CD4-positive, alpha-beta T cell treated with Interferon gamma for 1 hour (primary cell): ENCODE results near the gene SIMC1.
A peak's percentile ranks its signal among the peaks of the same experiment; 100 is the strongest.
"Not testable (repeated sequence)": the region's sequence is repeated elsewhere in the genome, so short reads cannot be mapped to it uniquely, and the experiment has no call there.

Source experiments
- DNase-seq: peaks from one replicate; pipeline ENCODE4 v3.0.0-alpha.2; 2020

The SIMC1 gene

GRCh38 chr5:176237971-176238644, at the start of gene SIMC1:
TSS of gene SIMC1 (plus strand) at chr5:176238424. CDS start at chr5:176238509, 85 bp downstream.
- DNase-seq, result peak; percentile 57

DNA sequence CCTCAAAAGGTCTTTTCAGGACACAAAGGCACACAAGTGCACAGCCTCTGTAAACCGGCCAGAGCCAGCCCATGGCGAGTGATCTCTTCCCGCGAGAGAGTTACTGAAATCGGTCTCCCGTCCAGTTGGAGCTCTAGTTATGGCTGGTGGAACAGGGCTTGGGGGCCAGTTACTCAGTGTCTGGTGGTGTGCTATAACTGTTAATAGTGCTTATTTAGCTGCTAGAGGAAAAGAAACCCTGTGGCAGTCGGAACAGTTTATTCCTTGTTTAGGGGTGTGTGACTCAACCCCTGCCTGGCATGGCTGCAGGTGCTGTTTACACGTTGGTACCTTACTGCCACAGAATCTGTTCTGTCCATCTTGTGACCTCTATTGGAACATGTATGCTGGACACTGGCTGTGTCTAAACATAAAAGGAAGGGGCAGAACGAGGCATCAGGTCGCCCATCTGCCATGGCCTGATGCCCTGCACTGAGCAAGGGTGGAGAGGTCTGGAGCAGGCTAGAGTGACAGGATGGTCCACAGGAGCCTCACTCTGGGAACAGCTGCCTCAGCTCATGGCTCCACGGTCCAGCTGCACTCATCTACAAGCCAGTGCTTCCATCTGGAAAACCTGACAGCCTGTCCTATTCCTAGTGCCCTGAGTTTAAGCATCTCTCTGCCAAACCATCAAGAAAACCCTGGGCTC, 49.6 kb upstream of the SIMC1 start:
- no peak for DNase-seq

DNA sequence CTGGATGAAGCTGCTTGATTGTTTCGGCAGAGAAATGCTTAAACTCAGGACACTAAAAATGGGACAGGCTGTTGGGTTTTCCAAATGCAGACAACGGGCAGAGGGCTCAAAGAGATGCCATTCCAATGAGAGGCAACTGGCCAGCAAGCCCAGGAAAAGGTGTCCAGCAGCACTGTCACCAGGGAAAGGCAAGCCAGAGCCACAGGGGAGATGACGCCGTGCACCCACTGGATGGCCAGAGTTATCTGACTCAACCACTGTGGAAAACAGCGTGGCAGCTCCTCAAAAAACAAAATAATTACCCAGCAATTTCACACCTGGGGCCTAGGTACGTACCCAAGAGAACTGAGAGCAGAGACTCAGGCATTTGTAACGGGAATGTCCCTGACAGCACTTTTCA, 48.4 kb upstream of the SIMC1 start:
- no peak for DNase-seq

DNA sequence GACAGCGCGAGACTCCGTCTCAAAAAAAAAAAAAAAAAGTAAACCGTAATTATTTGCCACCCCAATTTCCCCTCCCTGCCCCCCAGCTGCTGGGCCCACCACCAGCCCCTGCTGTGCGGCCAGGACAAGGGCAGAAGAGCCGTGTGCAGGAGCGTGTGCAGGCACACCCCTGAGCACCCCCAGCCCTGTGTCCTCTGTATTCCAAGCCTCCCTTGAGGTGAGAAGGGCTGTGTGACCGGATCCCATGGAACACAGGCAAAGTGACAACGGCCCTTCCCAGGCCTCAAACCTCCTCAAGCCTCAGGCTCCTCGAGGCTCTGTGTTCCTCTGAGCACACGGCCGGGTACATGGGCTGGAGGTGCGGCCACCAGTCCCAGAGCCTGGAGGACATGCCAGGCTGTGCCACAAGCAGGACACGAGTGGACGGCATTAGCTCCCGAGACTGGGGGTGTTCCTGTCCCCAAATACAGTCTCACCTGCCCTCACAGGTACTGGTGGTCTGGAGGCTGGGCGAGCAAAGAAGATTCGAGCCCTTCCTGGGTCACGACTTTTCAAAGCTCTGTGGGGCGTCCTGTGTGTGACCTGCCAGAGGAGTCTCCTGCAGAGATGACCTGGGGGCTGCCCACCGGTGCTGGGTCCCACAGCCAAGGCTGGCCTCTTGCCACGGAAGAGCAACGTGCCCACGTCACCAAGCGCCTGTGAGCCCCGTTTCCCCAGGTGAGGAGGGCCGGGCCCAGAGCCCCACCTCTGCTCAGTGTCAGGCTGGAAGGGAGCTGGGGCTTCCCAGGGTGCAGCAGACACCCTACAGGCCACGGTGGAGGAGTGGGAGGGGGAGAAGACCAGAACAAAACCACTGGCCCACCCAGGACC, 47.1 kb upstream of the SIMC1 start:
- DNase-seq, result no peak

GRCh38 chr5:176192094-176192721, 46.0 kb upstream of the SIMC1 start:
- no peak for DNase-seq

GRCh38 chr5:176192722-176193117, 45.5 kb upstream of the SIMC1 start:
- not testable (repeated sequence) for DNase-seq

DNA sequence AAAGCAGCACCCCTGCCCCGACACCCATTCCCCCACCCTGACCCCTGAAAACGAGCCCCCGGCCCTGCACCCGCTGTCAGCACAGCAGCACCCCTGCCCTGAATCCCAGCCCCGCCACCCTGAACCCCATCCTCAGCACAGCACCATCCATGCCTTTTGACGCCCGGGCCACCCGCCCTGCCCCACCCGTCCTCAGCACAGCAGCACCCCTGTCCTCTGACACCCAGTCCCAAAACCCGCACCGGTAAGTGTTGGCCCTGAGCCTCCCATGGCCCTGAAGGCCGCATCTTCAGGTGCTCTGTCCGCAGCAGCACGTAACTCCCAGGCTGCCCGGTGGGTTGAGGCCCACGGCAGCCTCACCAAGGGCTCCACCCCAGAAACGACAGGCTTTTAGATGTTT, 44.6 kb upstream of the SIMC1 start:
- DNase-seq, result not testable (repeated sequence)

DNA sequence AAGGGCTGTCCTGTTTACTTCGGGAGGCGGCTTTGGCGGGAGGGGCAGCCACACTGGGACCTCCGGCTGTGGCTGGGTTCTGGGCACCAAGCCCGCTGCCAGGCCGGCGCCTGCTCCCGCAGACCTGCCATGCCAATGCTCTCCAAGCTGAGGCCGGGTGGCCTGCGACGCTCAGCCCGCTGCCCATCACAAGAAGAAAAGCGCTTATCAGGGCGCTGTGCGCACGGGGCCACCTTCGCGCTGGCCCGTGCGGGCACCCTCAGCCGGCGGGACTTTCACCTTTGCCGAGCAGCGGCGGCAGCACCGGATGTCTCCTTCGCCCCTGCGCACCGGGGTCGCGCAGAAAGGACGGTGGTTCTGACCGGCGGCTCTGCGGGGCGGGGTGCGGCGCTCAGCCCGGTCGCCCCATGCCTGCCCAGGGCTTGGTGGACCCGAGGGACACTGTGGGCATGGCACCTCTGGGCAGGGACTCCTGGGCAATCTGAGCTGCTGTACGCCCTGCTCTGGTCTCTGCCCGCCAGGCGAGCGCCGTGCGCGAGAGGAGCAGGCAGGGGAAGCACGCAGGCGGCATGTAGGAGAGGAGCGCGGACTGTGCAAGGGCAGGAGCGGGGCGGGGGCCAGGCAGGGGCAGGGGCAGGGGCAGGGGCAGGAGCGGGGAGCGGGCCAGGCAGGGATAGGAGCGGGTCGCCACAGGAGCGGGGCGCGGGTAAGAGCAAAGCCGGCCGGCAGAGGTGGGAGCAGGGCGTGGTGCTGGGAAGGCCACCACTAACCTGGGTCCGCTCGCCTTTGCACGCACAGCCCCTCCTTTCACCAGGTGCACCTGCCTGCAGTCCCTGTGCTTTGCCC, 43.8 kb upstream of the SIMC1 start:
- DNase-seq, result not testable (repeated sequence)

DNA sequence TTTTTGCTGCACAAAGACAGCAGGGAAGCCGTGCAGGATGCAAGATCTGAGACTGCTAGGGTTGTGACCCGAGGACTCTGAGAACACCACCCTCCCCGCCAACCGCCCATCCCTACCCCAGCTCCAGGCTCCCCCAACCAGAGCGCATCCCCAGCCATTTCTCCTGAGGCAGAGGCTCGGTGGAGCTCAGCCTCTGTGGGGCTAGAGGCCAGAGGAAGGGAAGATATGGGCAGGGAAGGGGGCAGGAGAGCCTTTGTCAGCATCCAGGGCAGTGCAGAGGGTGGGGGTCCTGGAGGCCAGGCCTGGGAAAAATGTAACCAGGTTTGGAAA, 43.2 kb upstream of the SIMC1 start:
- not testable (repeated sequence) for DNase-seq

DNA sequence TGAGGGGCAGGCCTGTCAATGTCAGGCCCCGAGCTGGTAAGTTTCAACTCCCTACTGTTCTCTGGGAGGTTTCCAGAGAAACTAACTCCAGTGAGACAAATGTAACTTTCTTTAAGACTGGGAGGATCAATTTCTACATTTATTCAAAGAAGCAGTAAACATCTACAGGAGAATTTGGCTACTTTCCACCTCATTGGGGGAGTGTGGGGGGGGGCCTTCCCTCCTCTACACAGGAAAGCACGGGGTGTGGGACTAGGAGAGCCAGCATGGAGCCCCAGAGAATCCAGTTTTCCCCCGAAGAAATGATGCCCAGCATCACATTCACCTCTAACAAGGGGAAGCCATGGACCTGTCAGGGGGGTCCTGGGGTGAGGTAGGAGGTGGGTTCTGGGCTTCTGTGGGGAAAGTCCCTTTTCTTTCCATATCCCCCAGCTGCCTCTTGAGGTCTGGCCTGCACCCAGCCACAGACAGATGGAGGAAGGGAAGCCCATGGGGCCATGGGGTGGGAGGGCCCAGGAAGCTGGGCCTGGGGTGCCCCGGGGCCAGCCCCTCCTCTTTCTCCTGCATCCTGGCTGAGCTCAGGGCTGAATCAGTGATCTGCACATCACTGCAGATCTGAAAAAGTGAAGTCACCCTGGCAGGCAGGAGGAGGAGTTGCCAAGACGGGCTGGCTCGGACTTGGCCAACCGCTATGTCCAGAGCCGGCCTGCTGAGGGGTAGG, 42.6 kb upstream of the SIMC1 start:
- not testable (repeated sequence) for DNase-seq

- not testable (repeated sequence) for DNase-seq
Measured at GRCh38 chr5:176196781-176197180, 41.4 kb upstream of the SIMC1 start.

- DNase-seq, result not testable (repeated sequence)
Measured at GRCh38 chr5:176197234-176197858, 40.9 kb upstream of the SIMC1 start.

- DNase-seq, result not testable (repeated sequence)
Measured at GRCh38 chr5:176198299-176198698, 39.9 kb upstream of the SIMC1 start.

DNA sequence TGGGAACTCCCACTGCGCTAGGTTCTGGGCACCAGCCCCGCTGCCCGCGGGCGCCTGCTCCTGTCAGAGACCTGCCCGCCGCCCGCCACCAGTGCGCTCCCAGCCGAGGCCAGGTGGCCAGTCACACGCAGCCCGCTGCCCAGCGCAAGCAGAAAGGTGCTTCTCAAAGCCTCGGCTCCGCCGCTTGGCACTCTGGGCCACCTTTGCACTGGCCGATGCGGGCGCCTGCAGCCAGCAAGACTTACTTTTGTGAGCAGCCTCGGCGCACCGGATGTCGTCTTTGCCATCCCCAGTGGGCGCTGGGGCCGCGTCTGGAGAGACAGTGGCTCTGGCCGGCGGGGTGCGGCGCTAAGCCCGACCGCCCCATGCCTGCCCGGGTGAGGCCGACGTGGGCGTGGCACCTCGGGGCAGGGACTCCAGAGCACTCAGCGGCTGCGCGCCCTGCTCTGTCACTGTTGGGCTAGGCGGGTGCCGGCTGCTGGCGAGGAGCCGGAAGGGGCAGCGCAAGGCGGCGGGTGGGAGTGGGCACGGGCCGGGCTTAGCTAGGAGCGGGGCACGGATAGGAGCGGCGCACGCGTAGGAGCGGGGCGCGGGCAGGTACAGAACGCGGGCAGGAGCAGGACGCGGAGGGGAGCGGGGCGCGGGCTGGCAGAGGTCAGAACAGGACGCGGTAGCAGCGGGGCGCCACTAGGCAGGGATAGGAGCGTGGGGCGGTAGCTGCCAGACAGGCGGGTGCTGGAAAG, 39.1 kb upstream of the SIMC1 start:
- not testable (repeated sequence) for DNase-seq

GRCh38 chr5:176199803-176200399, 38.3 kb upstream of the SIMC1 start:
- not testable (repeated sequence) for DNase-seq

GRCh38 chr5:176201811-176202210, 36.4 kb upstream of the SIMC1 start:
- no peak for DNase-seq

GRCh38 chr5:176203086-176203485, 35.1 kb upstream of the SIMC1 start:
- DNase-seq, result no peak

DNA sequence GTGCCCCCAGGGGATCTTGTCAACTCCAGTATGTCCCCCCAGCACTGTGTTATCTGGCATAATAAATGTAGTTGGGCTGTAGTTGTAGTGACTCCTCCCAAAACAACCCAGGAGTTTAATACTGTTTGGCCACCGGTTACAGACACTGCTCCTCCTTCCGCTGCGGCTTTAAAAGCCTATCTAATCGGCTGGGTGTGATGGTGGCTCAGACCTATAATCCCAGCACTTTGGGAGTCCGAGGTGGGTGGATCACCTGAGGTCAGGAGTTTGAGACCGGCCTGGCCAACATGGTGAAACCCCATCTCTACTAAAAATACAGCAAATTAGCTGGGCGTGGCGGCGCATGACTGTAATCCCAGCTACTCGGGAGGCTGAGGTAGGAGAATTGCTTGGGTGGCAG, 34.7 kb upstream of the SIMC1 start:
- not testable (repeated sequence) for DNase-seq

DNA sequence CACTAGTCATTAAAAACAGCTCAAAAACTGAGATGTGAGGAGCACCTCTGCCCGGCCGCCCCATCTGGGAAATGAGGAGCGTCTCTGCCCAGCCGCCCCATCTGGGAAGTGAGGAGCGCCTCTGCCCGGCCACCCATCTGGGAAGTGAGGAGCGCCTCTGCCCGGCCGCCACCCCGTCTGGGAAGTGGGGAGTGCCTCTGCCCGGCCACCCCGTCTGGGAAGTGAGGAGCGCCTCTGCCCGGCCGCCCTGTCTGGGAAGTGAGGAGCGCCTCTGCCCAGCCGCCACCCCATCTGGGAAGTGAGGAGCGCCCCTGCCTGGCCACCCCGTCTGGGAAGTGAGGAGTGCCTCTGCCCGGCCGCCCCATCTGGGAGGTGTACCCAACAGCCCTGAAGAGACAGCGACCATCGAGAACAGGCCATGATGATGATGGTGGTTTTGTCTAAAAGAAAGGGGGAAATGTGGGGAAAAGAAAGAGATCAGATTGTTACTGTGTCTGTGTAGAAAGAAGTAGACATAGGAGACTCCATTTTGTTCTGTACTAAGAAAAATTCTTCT, 23.7 kb upstream of the SIMC1 start:
- not testable (repeated sequence) for DNase-seq
